K562 (cell line): Measurements from ENCODE around the gene FAM117A. TPM values are rescaled to one million over a fixed set of nuclear protein-coding genes. Genes with fewer than 3 reads are reported as not detected.

Experiments used
- ARID2 ChIP-seq: fragments of 450-650 bp; IDR thresholded peaks from 2 replicates; pipeline ENCODE4 v1.6.1; 2017; ENCODE audit warnings: antibody characterized with exemption, mild to moderate bottlenecking
- DMBX1 ChIP-seq: fragments of 250-450 bp; sonication (Bioruptor Pico); IDR thresholded peaks from 2 replicates; pipeline ENCODE4 v1.8.0; 2022; ENCODE audit warnings: inconsistent platforms, mild to moderate bottlenecking, moderate library complexity, borderline replicate concordance
- HBP1 ChIP-seq: fragments of 450-650 bp; formaldehyde crosslinking; IDR thresholded peaks from 2 replicates; pipeline ENCODE4 v1.4.0; 2022; ENCODE audit warnings: missing genetic modification characterization
- HEY1 ChIP-seq: fragments of 250-450 bp; sonication (Bioruptor Pico); IDR thresholded peaks from 2 replicates; pipeline ENCODE4 v1.5.0; 2020; ENCODE audit warnings: mild to moderate bottlenecking, moderate library complexity, borderline replicate concordance
- KLF16 ChIP-seq: IDR thresholded peaks from 2 replicates; pipeline ENCODE4 v1.6.1; 2016; ENCODE audit warnings: antibody characterized with exemption
- LEF1 ChIP-seq: fragments of 450-650 bp; IDR thresholded peaks from 2 replicates; pipeline ENCODE4 v1.6.1; 2016; ENCODE audit warnings: mild to moderate bottlenecking
- MTA3 ChIP-seq: fragments of 450-650 bp; formaldehyde crosslinking; IDR thresholded peaks from 2 replicates; pipeline ENCODE4 v1.6.1; 2017; ENCODE audit warnings: mild to moderate bottlenecking, borderline replicate concordance
- NFE2 ChIP-seq: IDR thresholded peaks from 2 replicates; pipeline ENCODE4 v1.6.1; 2014; ENCODE audit warnings: antibody characterized with exemption, low read depth
- PCBP2 ChIP-seq: fragments of 200-400 bp; formaldehyde crosslinking; IDR thresholded peaks from 2 replicates; pipeline ENCODE4 v1.6.1; 2018; ENCODE audit warnings: low read length, low read depth, mild to moderate bottlenecking, moderate library complexity; ENCODE audit not compliant: poor library complexity, severe bottlenecking
- RAD21 ChIP-seq, 2 experiments: fragments of 250-450 bp in 1 of 2; fragments of 450-650 bp in 1 of 2; sonication (Bioruptor Pico) in 1 of 2; formaldehyde crosslinking in 1 of 2; IDR thresholded peaks in 1 of 2; conservative IDR thresholded peaks in 1 of 2; 2 replicates each; pipeline versions ENCODE4 v1.4.0 to v1.8.0; 2020 to 2022; ENCODE audit warnings: mild to moderate bottlenecking in 2 of 2, moderate library complexity in 1 of 2
- RFX1 ChIP-seq: fragments of 450-650 bp; IDR thresholded peaks from 2 replicates; pipeline ENCODE4 v1.6.1; 2016; ENCODE audit warnings: mild to moderate bottlenecking, moderate library complexity
- SMAD1 ChIP-seq: fragments of 150-350 bp; IDR thresholded peaks from 2 replicates; pipeline ENCODE4 v1.6.1; 2014; ENCODE audit warnings: low read length, low read depth; ENCODE audit not compliant: partially characterized antibody
- SMARCC2 ChIP-seq: fragments of 450-650 bp; IDR thresholded peaks from 2 replicates; pipeline ENCODE4 v1.6.1; 2017; ENCODE audit warnings: antibody characterized with exemption, moderate library complexity, mild to moderate bottlenecking, low read depth
- SPI1 ChIP-seq: IDR thresholded peaks from 2 replicates; pipeline ENCODE4 v1.6.1; 2011; ENCODE audit warnings: low read depth, low read length, control low read depth, borderline replicate concordance
- U2AF2 ChIP-seq: fragments of 200-400 bp; formaldehyde crosslinking; optimal IDR thresholded peaks from 2 replicates; pipeline ENCODE3; 2017; ENCODE audit warnings: low read depth, mild to moderate bottlenecking, low read length
- ZBTB26 ChIP-seq: fragments of 450-650 bp; formaldehyde crosslinking; IDR thresholded peaks from 2 replicates; pipeline ENCODE4 v1.4.0; 2022; ENCODE audit warnings: missing genetic modification characterization
- ZBTB43 ChIP-seq: sonication (generic); formaldehyde crosslinking; IDR thresholded peaks from 2 replicates; pipeline ENCODE4 v1.8.0; 2023; ENCODE audit warnings: mild to moderate bottlenecking, missing genetic modification reagents
- ZFPM2 ChIP-seq: fragments of 250-450 bp; sonication (Bioruptor Pico); IDR thresholded peaks from 2 replicates; pipeline ENCODE4 v1.5.1; 2022; ENCODE audit warnings: mild to moderate bottlenecking
- ZNF57 ChIP-seq: fragments of 450-650 bp; formaldehyde crosslinking; IDR thresholded peaks from 2 replicates; pipeline ENCODE4 v1.4.0; 2020; ENCODE audit warnings: mild to moderate bottlenecking, moderate library complexity
- ZNF764 ChIP-seq: fragments of 250-450 bp; sonication (Bioruptor Pico); IDR thresholded peaks from 2 replicates; pipeline ENCODE4 v1.4.0; 2020; ENCODE audit warnings: low read depth, mild to moderate bottlenecking, moderate library complexity
- ZNF780A ChIP-seq: fragments of 250-450 bp; sonication (Bioruptor Pico); IDR thresholded peaks from 2 replicates; pipeline ENCODE4 v1.5.0; 2021; ENCODE audit warnings: mild to moderate bottlenecking
- polyA plus RNA-seq, 8 experiments: library from polyadenylated mRNA; depleted of rRNA in 4 of 8; stranded (reverse) in 5 of 8; unstranded in 3 of 8; fragments of >200 nt; fragmentation: Nextera tagmentation in 2 of 8; fragmentation: Illumina TruSeq in 1 of 8; extraction: Ambion mirVana in 2 of 8; extraction: Trizol in 1 of 8; gene quantifications; 2 replicates each; pipeline versions ENCODE4 v1.2.1 to v1.2.3, GENCODE V29; 2011 to 2014; ENCODE audit warnings: inconsistent platforms in 1 of 8, missing spikeins in 1 of 8
- total RNA-seq, 7 experiments: library from RNA; depleted of rRNA in 6 of 7; stranded (reverse); fragments of >200 nt in 6 of 7; fragmentation: Illumina TruSeq in 2 of 7; extraction: Trizol in 2 of 7; gene quantifications; 2 replicates each; pipeline versions ENCODE4 v1.2.1 to v1.2.3, GENCODE V29; 2011 to 2021; ENCODE audit warnings: low replicate concordance in 1 of 7
- TF ChIP-seq, protein P1 (sequence below): fragments of 250-450 bp; sonication (Bioruptor Pico); IDR thresholded peaks from 2 replicates; pipeline ENCODE4 v1.5.0; 2021; ENCODE audit warnings: mild to moderate bottlenecking, borderline replicate concordance

Gene FAM117A
- total and polyA plus RNA-seq, 9 of the 15 experiments (the other 6 are each of a cell fraction or from before 2014, with no cell fraction given), result 3.1 to 79.7 (median 36.6) TPM

DNA sequence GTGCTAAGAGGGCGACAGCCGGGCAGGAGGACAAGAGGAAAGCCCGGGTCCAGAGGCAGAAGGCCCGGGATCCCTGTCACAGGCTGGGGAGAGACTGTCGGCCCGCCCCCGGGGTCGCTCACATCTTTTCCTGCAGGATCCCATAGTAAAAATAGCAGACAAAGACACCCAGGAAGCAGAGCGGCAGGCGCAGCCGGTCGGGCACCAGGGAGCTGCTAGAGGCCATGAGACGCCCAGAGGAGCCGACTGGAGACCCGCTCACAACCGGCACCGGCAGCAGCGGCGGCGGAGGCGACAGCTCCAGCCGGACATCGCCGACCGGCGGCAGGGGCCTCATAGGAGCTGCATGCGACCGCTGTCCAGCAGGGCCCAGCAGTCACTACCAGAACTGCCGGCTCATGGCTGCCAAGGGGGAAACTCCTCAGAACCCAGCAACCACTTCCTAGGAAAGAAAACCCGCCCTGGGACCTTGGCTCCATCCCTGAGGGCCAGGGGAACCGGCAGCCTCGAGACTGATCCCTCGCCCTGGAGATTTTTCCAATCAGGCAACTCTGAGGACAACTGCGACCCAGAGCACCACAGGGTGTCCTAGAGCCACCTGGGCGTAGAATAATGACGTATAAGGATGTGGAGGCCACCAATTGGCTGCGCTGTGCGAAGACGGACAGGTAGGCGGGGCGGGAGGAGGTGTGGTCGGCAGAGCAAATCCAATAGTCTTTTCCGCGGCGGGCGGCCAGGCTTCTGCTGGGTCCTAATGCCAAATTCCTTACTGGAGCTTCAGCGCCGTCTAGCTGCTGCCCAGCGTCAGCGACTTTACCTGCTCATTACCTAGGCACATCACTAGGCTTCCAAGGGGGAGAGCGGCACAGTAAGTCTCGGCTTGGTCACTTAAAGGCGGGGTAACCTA lies 56.1 kb downstream of the FAM117A start, which contains the start of gene SLC35B1 (continued):
- TF ChIP-seq U2AF2 (no peak), ZNF764 (CRISPR knock-in tag) (no peak), ZFPM2 (0 out of 2 replicates have a peak, but pooled peaks have one; percentile 59), LEF1 (no peak), ZBTB43 (CRISPR knock-in tag) (no peak), HEY1 (CRISPR knock-in tag) (no peak), SMAD1 (no peak), ZBTB26 (CRISPR knock-in tag) (peak; percentile 34; the same call in 1 of the 2 replicates), DMBX1 (CRISPR knock-in tag) (no peak), RAD21 (CRISPR knock-in tag; conservative IDR thresholded peaks at IDR 0.05 in 1 of 2, IDR thresholded peaks at IDR 0.05 in 1 of 2) (peak; percentile 77 to 81), RFX1 (no peak), PCBP2 (no peak), HBP1 (peak; percentile 6; the same call in 1 of the 2 replicates), SPI1 (no peak), ZNF780A (CRISPR knock-in tag) (no peak), NFE2 (peak; percentile 94), SMARCC2 (no peak), ARID2 (no peak), ZNF57 (CRISPR knock-in tag) (no peak), KLF16 (no peak), MTA3 (peak; percentile 66; the same call in 1 of the 2 replicates)
- TF ChIP-seq, protein P1, sequence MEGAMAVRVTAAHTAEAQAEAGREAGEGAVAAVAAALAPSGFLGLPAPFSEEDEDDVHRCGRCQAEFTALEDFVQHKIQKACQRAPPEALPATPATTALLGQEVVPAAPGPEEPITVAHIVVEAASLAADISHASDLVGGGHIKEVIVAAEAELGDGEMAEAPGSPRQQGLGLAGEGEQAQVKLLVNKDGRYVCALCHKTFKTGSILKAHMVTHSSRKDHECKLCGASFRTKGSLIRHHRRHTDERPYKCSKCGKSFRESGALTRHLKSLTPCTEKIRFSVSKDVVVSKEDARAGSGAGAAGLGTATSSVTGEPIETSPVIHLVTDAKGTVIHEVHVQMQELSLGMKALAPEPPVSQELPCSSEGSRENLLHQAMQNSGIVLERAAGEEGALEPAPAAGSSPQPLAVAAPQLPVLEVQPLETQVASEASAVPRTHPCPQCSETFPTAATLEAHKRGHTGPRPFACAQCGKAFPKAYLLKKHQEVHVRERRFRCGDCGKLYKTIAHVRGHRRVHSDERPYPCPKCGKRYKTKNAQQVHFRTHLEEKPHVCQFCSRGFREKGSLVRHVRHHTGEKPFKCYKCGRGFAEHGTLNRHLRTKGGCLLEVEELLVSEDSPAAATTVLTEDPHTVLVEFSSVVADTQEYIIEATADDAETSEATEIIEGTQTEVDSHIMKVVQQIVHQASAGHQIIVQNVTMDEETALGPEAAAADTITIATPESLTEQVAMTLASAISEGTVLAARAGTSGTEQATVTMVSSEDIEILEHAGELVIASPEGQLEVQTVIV (CRISPR knock-in tag), result no peak
